ENCODE measurements around the gene HGD. TPM values are rescaled to one million over a fixed set of nuclear protein-coding genes. Genes with fewer than 3 reads are reported as not detected.
"Not testable (repeated sequence)": the region's sequence is repeated elsewhere in the genome, so short reads cannot be mapped to it uniquely, and the experiment has no call there.

HGD gene
- total RNA-seq, 1 experiment from 2014 or later = 1.5 TPM

- H3K4me1 Mint-ChIP-seq = peaks cover 32% of the 10 kb centered on the region
- H3K4me3 Mint-ChIP-seq; H3K36me3 Mint-ChIP-seq; CTCF ChIA-PET; DNase-seq (ENCODE audit: low spot score); ATAC-seq; H3K27me3 Mint-ChIP-seq (ENCODE audit: low read depth); H3K27ac Mint-ChIP-seq; POLR2A ChIA-PET: not testable (repeated sequence)
- H3K9me3 Mint-ChIP-seq = peaks cover 12% of the 10 kb centered on the region
Observed at GRCh38 chr3:120616745-120617144, 65.3 kb downstream of the HGD start.

GRCh38 chr3:120615847-120616609 is 66.0 kb downstream of the HGD start:
- peak overlapping the region; percentile 28; the same call in 1 of the 2 replicates for H3K27ac Mint-ChIP-seq
- H3K9me3 Mint-ChIP-seq = peaks cover 8% of the 10 kb centered on the region
- ChIA-PET POLR2A (no interaction called here), CTCF (no interaction called here)
- ATAC-seq = peak; percentile 57
- no peaks in the 10 kb centered on the region for H3K27me3 Mint-ChIP-seq (ENCODE audit: low read depth)
- peaks cover 2% of the 10 kb centered on the region; the same call in 1 of the 2 replicates for H3K36me3 Mint-ChIP-seq
- H3K4me3 Mint-ChIP-seq = no peak overlapping the region
- peaks cover 32% of the 10 kb centered on the region for H3K4me1 Mint-ChIP-seq
- TF ChIP-seq ZNF396 (CRISPR knock-in tag; IDR thresholded peaks at IDR 0.05; ENCODE audit: borderline replicate concordance) = no peak
- no peak for TF ChIP-seq KAT7 (CRISPR knock-in tag; IDR thresholded peaks at IDR 0.05; ENCODE audit: borderline replicate concordance)
- no peak for TF ChIP-seq MYBL2 (CRISPR knock-in tag; IDR thresholded peaks at IDR 0.05)
- TF ChIP-seq RELA (CRISPR knock-in tag; IDR thresholded peaks at IDR 0.05; ENCODE audit: borderline replicate concordance) = no peak
- no peak for TF ChIP-seq ZNF317 (CRISPR knock-in tag; IDR thresholded peaks at IDR 0.05; ENCODE audit: borderline replicate concordance, low read depth)
- TF ChIP-seq ATF3 (CRISPR knock-in tag; conservative IDR thresholded peaks at IDR 0.05) = no peak
- no peak for TF ChIP-seq ESRRA (CRISPR knock-in tag; IDR thresholded peaks at IDR 0.05; ENCODE audit: borderline replicate concordance)
- no peak for TF ChIP-seq AFF4 (CRISPR knock-in tag; IDR thresholded peaks at IDR 0.05; ENCODE audit: borderline replicate concordance)
- TF ChIP-seq CBFB (CRISPR knock-in tag; IDR thresholded peaks at IDR 0.05; ENCODE audit: low read depth) = no peak
- no peak for DNase-seq (ENCODE audit: low spot score)

GRCh38 chr3:120614765-120615164 is 67.3 kb downstream of the HGD start:
- H3K4me3 Mint-ChIP-seq = no peak overlapping the region
- no peaks in the 10 kb centered on the region for H3K36me3 Mint-ChIP-seq
- POLR2A ChIA-PET = no interaction called here
- no peaks in the 10 kb centered on the region for H3K27me3 Mint-ChIP-seq (ENCODE audit: low read depth)
- ATAC-seq (no peak), DNase-seq (ENCODE audit: low spot score) (no peak)
- no peak overlapping the region for H3K27ac Mint-ChIP-seq
- CTCF ChIA-PET = no interaction called here
- H3K4me1 Mint-ChIP-seq = peaks cover 32% of the 10 kb centered on the region
- no peak for TF ChIP-seq HMGXB4 (CRISPR knock-in tag; IDR thresholded peaks at IDR 0.05)
- no peak for TF ChIP-seq JAZF1 (CRISPR knock-in tag; IDR thresholded peaks at IDR 0.05)
- TF ChIP-seq RELA (CRISPR knock-in tag; IDR thresholded peaks at IDR 0.05; ENCODE audit: borderline replicate concordance) = no peak
- no peak for TF ChIP-seq RORB (CRISPR knock-in tag; IDR thresholded peaks at IDR 0.05)
- TF ChIP-seq TEAD1 (CRISPR knock-in tag; IDR thresholded peaks at IDR 0.05) = no peak
- TF ChIP-seq PRDM15 (CRISPR knock-in tag; IDR thresholded peaks at IDR 0.05) = no peak
- no peak for TF ChIP-seq ZMAT4 (CRISPR knock-in tag; IDR thresholded peaks at IDR 0.05)
- TF ChIP-seq JUN (CRISPR knock-in tag; IDR thresholded peaks at IDR 0.05) = no peak
- TF ChIP-seq ETV6 (CRISPR knock-in tag; IDR thresholded peaks at IDR 0.05) = no peak
- no peak for TF ChIP-seq ZNF232 (CRISPR knock-in tag; IDR thresholded peaks at IDR 0.05)
- TF ChIP-seq ZBTB43 (CRISPR knock-in tag; IDR thresholded peaks at IDR 0.05) = no peak
- peaks cover 6% of the 10 kb centered on the region for H3K9me3 Mint-ChIP-seq

All from WTC11 (cell line).